Natural killer cell treated with Interleukin-12 subunit alpha and Interleukin-12 subunit beta and Interleukin-15 and Interleukin-18, amount 100 ng/mL, for 72 hours (primary cell): Measurements from ENCODE around the gene BFSP2. TPM values are rescaled to one million over a fixed set of nuclear protein-coding genes. Genes with fewer than 3 reads are reported as not detected.

Experiments
- ATAC-seq, 2 donors: fragments of 150-1000 bp; cut with Tn5 transposase in 1 of 2; sonication (Bioruptor Pico), chemical (Tn5 transposase) in 1 of 2; 2 replicates each; pipeline ENCODE4 v1.10.0; 2021
- DNase-seq: peaks from one replicate; pipeline ENCODE4 v3.0.0; 2022; ENCODE audit warnings: low spot score
- H3K27ac Mint-ChIP-seq, 2 donors: 1 replicate in 1 of 2; 2 replicates in 1 of 2; pipeline ENCODE4 v1.8.0; 2022; ENCODE audit warnings: mixed read lengths in 2 of 2, mild to moderate bottlenecking in 1 of 2, moderate library complexity in 1 of 2
- H3K27me3 Mint-ChIP-seq, 2 donors: 1 replicate in 1 of 2; 2 replicates in 1 of 2; pipeline ENCODE4 v1.8.0; 2022; ENCODE audit warnings: mixed read lengths in 2 of 2
- H3K36me3 Mint-ChIP-seq: one replicate; pipeline ENCODE4 v1.8.0; 2022; ENCODE audit warnings: mixed read lengths
- H3K4me1 Mint-ChIP-seq, 2 donors: 1 replicate in 1 of 2; 2 replicates in 1 of 2; pipeline ENCODE4 v1.8.0; 2022; ENCODE audit warnings: low read depth in 2 of 2, mixed read lengths in 2 of 2, mild to moderate bottlenecking in 1 of 2
- H3K4me3 Mint-ChIP-seq: one replicate; pipeline ENCODE4 v1.8.0; 2022; ENCODE audit warnings: mixed read lengths
- H3K9me3 Mint-ChIP-seq: 2 replicates; pipeline ENCODE4 v1.8.0; 2022; ENCODE audit warnings: mixed read lengths
- total RNA-seq, 2 donors: library from RNA; stranded (reverse); gene quantifications; one replicate each; pipeline ENCODE4 v1.2.3, GENCODE V29; 2022

BFSP2 gene
- total RNA-seq, 2 donors from 2014 or later, result not detected

GRCh38 chr3:133390715-133391114, 9.1 kb upstream of the BFSP2 start:
- no peak overlapping the region for H3K27ac Mint-ChIP-seq

GRCh38 chr3:133393204-133393603, 6.7 kb upstream of the BFSP2 start:
- Mint-ChIP-seq H3K36me3 (no peaks in the 10 kb centered on the region), H3K9me3 (no peaks in the 10 kb centered on the region), H3K4me1 (peaks cover 0 to 6% of the 10 kb centered on the region in 2 donors), H3K4me3 (no peak overlapping the region), H3K27ac (no peak overlapping the region), H3K27me3 (peaks cover 0 to 6% of the 10 kb centered on the region in 2 donors)
- no peak for DNase-seq
- no peak for ATAC-seq

More at GRCh38 chr3:133390715-133391114, 9.1 kb upstream of the BFSP2 start:
- Mint-ChIP-seq H3K27me3 (peaks cover 0 to under 1% of the 10 kb centered on the region in 2 donors), H3K4me1 (peaks cover 0 to 6% of the 10 kb centered on the region in 2 donors), H3K36me3 (no peaks in the 10 kb centered on the region), H3K9me3 (no peaks in the 10 kb centered on the region), H3K4me3 (no peak overlapping the region)
- DNase-seq (no peak), ATAC-seq (no peak)

- H3K27me3 Mint-ChIP-seq, result peaks cover 0 to 13% of the 10 kb centered on the region in 2 donors
- ATAC-seq (no peak), DNase-seq (no peak)
- no peaks in the 10 kb centered on the region for H3K9me3 Mint-ChIP-seq
- H3K4me1 Mint-ChIP-seq, result peaks cover 0 to 6% of the 10 kb centered on the region in 2 donors
- no peak overlapping the region for H3K27ac Mint-ChIP-seq
- H3K36me3 Mint-ChIP-seq, result no peaks in the 10 kb centered on the region
- H3K4me3 Mint-ChIP-seq, result no peak overlapping the region
These were observed 6.0 kb upstream of the BFSP2 start for GRCh38 chr3:133393691-133394474.

GRCh38 chr3:133394561-133395311, 5.1 kb upstream of the BFSP2 start:
- H3K36me3 Mint-ChIP-seq, result no peaks in the 10 kb centered on the region
- peaks cover 0 to 6% of the 10 kb centered on the region in 2 donors for H3K4me1 Mint-ChIP-seq

GRCh38 chr3:133396906-133397305, 3.0 kb upstream of the BFSP2 start:
- H3K9me3 Mint-ChIP-seq, result no peaks in the 10 kb centered on the region
- H3K27me3 Mint-ChIP-seq, result peaks cover 0 to 13% of the 10 kb centered on the region in 2 donors
- DNase-seq (no peak), ATAC-seq (no peak)
- no peak overlapping the region for H3K4me3 Mint-ChIP-seq
- no peak overlapping the region for H3K27ac Mint-ChIP-seq
- peaks cover 0 to 6% of the 10 kb centered on the region in 2 donors for H3K4me1 Mint-ChIP-seq
- no peaks in the 10 kb centered on the region for H3K36me3 Mint-ChIP-seq

More at GRCh38 chr3:133394561-133395311, 5.1 kb upstream of the BFSP2 start:
- DNase-seq (no peak), ATAC-seq (no peak)
- Mint-ChIP-seq H3K9me3 (no peaks in the 10 kb centered on the region), H3K27ac (no peak overlapping the region), H3K4me3 (no peak overlapping the region), H3K27me3 (peaks cover 0 to 13% of the 10 kb centered on the region in 2 donors)

GRCh38 chr3:133401374-133402135, 1.7 kb downstream of the BFSP2 start:
- ATAC-seq (no peak), DNase-seq (no peak)
- Mint-ChIP-seq H3K4me3 (no peak overlapping the region), H3K9me3 (no peaks in the 10 kb centered on the region), H3K36me3 (no peaks in the 10 kb centered on the region), H3K27ac (no peak overlapping the region), H3K4me1 (no peaks in the 10 kb centered on the region), H3K27me3 (peaks cover 1 to 28% of the 10 kb centered on the region in 2 donors)

GRCh38 chr3:133404920-133405319, 5.1 kb downstream of the BFSP2 start:
- Mint-ChIP-seq H3K27me3 (peaks cover 6 to 25% of the 10 kb centered on the region in 2 donors), H3K36me3 (no peaks in the 10 kb centered on the region), H3K27ac (no peak overlapping the region), H3K4me1 (no peaks in the 10 kb centered on the region), H3K9me3 (no peaks in the 10 kb centered on the region), H3K4me3 (no peak overlapping the region)
- no peak for DNase-seq
- no peak for ATAC-seq

GRCh38 chr3:133408366-133408765, 8.5 kb downstream of the BFSP2 start:
- Mint-ChIP-seq H3K27ac (no peak overlapping the region), H3K36me3 (no peaks in the 10 kb centered on the region), H3K4me1 (no peaks in the 10 kb centered on the region), H3K4me3 (no peak overlapping the region), H3K27me3 (peaks cover 9 to 25% of the 10 kb centered on the region in 2 donors), H3K9me3 (no peaks in the 10 kb centered on the region)
- ATAC-seq (no peak), DNase-seq (no peak)

GRCh38 chr3:133408961-133409360, 9.1 kb downstream of the BFSP2 start:
- Mint-ChIP-seq H3K27me3 (peaks cover 9 to 25% of the 10 kb centered on the region in 2 donors), H3K4me3 (no peak overlapping the region), H3K36me3 (no peaks in the 10 kb centered on the region), H3K9me3 (no peaks in the 10 kb centered on the region), H3K4me1 (no peaks in the 10 kb centered on the region), H3K27ac (no peak overlapping the region)
- no peak for ATAC-seq
- DNase-seq, result no peak

- H3K36me3 Mint-ChIP-seq, result no peaks in the 10 kb centered on the region
- H3K27me3 Mint-ChIP-seq, result peaks cover 9 to 17% of the 10 kb centered on the region in 2 donors
- H3K27ac Mint-ChIP-seq, result no peak overlapping the region
- no peaks in the 10 kb centered on the region for H3K9me3 Mint-ChIP-seq
- DNase-seq (no peak), ATAC-seq (peak in 1 of 2 donors; percentile 43)
- no peak overlapping the region for H3K4me3 Mint-ChIP-seq
- H3K4me1 Mint-ChIP-seq, result no peaks in the 10 kb centered on the region
These were observed 10.5 kb downstream of the BFSP2 start for GRCh38 chr3:133410191-133410892.

- peaks cover 6% of the 10 kb centered on the region in 2 donors for H3K27me3 Mint-ChIP-seq
- peak in 1 of 2 donors; percentile 39 for ATAC-seq
- H3K4me3 Mint-ChIP-seq, result no peak overlapping the region
- H3K27ac Mint-ChIP-seq, result no peak overlapping the region
- no peaks in the 10 kb centered on the region for H3K36me3 Mint-ChIP-seq
- no peak for DNase-seq
- no peaks in the 10 kb centered on the region for H3K4me1 Mint-ChIP-seq
- no peaks in the 10 kb centered on the region for H3K9me3 Mint-ChIP-seq
These were observed 12.6 kb downstream of the BFSP2 start for GRCh38 chr3:133412183-133413132.
